ENCODE data around the gene TMEM8B. TPM values are rescaled to one million over a fixed set of nuclear protein-coding genes. Genes with fewer than 3 reads are reported as not detected.

The TMEM8B gene
- total and polyA plus RNA-seq, 2 of the 8 experiments (the other 6 are each of a cell fraction or from before 2014, with no cell fraction given) = 7.5 to 10.4 TPM

DNA sequence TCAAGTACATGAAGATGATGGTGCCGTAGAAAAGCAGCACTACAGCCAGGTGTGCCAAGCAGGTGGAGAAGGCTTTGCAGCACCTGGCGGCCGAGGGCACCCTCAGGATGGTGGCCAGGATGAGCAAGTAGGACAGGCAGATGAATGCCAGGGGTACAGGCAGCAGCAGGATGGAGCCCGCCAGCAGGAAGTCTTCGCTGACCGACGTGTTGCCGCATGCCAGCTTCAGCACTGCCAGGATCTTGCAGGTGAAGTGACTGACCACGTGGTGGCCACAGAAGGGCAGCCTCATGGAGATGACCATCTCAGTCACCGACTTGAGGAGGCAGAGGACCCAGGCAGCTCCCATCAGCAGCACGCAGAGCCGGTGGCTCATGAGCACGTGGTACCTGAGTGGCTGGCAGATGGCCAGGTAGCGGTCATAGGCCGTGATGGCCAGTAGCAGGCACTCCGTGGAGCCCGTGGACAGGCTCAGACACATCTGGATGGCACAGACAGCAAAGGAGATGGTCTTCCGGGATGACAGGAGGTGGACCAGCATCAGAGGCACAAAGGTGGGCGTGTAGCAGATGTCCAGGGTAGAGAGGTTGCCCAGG is 40.7 kb downstream of the TMEM8B start:
- peak overlapping the region; percentile 25; the same call in 1 of the 2 replicates for H2BK15ac ChIP-seq (ENCODE audit: low read length)
- ChIA-PET CTCF (ENCODE audit: partially characterized antibody) (interaction anchor here (1.5 to 2.1 kb wide), 3 partner anchors 11 to 80 kb away, joined by 4 to 7 read pairs (median 6); no protein-coding TSS in a partner anchor), POLR2A (ENCODE audit: partially characterized antibody) (interaction anchor here (1.8 to 2.9 kb wide), 2 partner anchors 9 to 12 kb away, joined by 5 to 14 read pairs; no protein-coding TSS in a partner anchor)
- no peak overlapping the region for H3K27ac ChIP-seq (ENCODE audit: low read depth, low read length)
- H3K4me2 ChIP-seq (ENCODE audit: insufficient read depth in 1 of 2, low read depth in 2 of 2, low read length in 2 of 2) = no peak overlapping the region
- no peak for FAIRE-seq
- no peak overlapping the region for H4K5ac ChIP-seq (ENCODE audit: insufficient read length, low read depth, low read length)
- TF ChIP-seq RXRA (IDR thresholded peaks at IDR 0.05; ENCODE audit: insufficient read depth, low read depth, low read length) = no peak
- no peak for TF ChIP-seq ASH2L (IDR thresholded peaks at IDR 0.05; ENCODE audit: low read length)
- no peak for TF ChIP-seq HDAC2 (IDR thresholded peaks at IDR 0.05; ENCODE audit: borderline replicate concordance in 1 of 2, low read depth in 2 of 2, low read length in 2 of 2)
- no peak for TF ChIP-seq RAD21 (IDR thresholded peaks at IDR 0.05 in 1 of 2, conservative IDR thresholded peaks at IDR 0.05 in 1 of 2; ENCODE audit: low read depth in 2 of 2, low read length in 2 of 2)
- TF ChIP-seq TCF12 (IDR thresholded peaks at IDR 0.05; ENCODE audit: low read depth, low read length) = no peak
- TF ChIP-seq TAF1 (IDR thresholded peaks at IDR 0.05; ENCODE audit: low read depth, low read length) = no peak
- TF ChIP-seq, protein P1, sequence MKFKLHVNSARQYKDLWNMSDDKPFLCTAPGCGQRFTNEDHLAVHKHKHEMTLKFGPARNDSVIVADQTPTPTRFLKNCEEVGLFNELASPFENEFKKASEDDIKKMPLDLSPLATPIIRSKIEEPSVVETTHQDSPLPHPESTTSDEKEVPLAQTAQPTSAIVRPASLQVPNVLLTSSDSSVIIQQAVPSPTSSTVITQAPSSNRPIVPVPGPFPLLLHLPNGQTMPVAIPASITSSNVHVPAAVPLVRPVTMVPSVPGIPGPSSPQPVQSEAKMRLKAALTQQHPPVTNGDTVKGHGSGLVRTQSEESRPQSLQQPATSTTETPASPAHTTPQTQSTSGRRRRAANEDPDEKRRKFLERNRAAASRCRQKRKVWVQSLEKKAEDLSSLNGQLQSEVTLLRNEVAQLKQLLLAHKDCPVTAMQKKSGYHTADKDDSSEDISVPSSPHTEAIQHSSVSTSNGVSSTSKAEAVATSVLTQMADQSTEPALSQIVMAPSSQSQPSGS (IDR thresholded peaks at IDR 0.05; ENCODE audit: low read length) = no peak
- H3K9ac ChIP-seq (replicated peaks in 1 of 4; ENCODE audit: extremely low read depth in 1 of 4, low read depth in 3 of 4, low read length in 3 of 4) = no peak overlapping the region
- no peak overlapping the region for H3K56ac ChIP-seq (replicated peaks; ENCODE audit: insufficient read length, low read depth, low read length)
- WGBS, 2 experiments (ENCODE audit: extremely low coverage in 1 of 2, insufficient coverage in 1 of 2, insufficient read length in 1 of 2, insufficient replicate concordance in 2 of 2, low coverage in 1 of 2, low lambda C conversion rate in 2 of 2, missing lambda C conversion rate in 1 of 2) = 94% methylated on average over 19 of the region's 19 CpGs; no CpG with 5 or more reads in 1 of the 2 experiments
- H3K14ac ChIP-seq (ENCODE audit: insufficient read length) = no peak overlapping the region
- H3K4ac ChIP-seq (replicated peaks; ENCODE audit: insufficient read length, low read depth, low read length) = peak overlapping the region; percentile 44
- H2AK5ac ChIP-seq (ENCODE audit: low read depth, low read length) = peak overlapping the region; percentile 65
- no peak overlapping the region for H3K4me3 ChIP-seq (ENCODE audit: extremely low read depth in 1 of 4, insufficient read depth in 2 of 4, low read depth in 3 of 4, low read length in 4 of 4)
- no peak for DNase-seq (ENCODE audit: low read depth in 1 of 2, low spot score in 2 of 2)
- no peaks in the 10 kb centered on the region for H3K79me1 ChIP-seq (ENCODE audit: low read depth, low read length)
- no peaks in the 10 kb centered on the region for H3K23me2 ChIP-seq (ENCODE audit: low read depth, low read length)
- H2AFZ ChIP-seq (ENCODE audit: low read length) = no peak overlapping the region
- H4K20me1 ChIP-seq (replicated peaks in 1 of 2; ENCODE audit: control insufficient read depth in 1 of 2, insufficient read depth in 2 of 2, low read length in 2 of 2) = peaks cover 0 to 3% of the 10 kb centered on the region in 2 experiments
- no peaks in the 10 kb centered on the region; a peak in 1 of 4 replicates for H3K9me3 ChIP-seq (ENCODE audit: insufficient read depth in 2 of 2, low read depth in 1 of 2, low read length in 1 of 2)
- H3K79me2 ChIP-seq (ENCODE audit: control insufficient read depth in 1 of 2, insufficient read depth in 2 of 2, low read length in 2 of 2) = no peaks in the 10 kb centered on the region
- no peaks in the 10 kb centered on the region for H3K36me3 ChIP-seq (ENCODE audit: control insufficient read depth in 2 of 4, insufficient read depth in 4 of 4, low read length in 3 of 4)
- H2BK120ac ChIP-seq (replicated peaks; ENCODE audit: low read depth, low read length) = no peak overlapping the region
- H2BK12ac ChIP-seq (ENCODE audit: low read depth, low read length) = peak overlapping the region; percentile 94
- H2BK20ac ChIP-seq (ENCODE audit: low read length) = no peak overlapping the region
- peaks cover 0 to 3% (median 0%) of the 10 kb centered on the region in 4 experiments; a peak in 1 of 7 replicates for H3K27me3 ChIP-seq (replicated peaks in 1 of 4; ENCODE audit: control insufficient read depth in 3 of 4, extremely low read depth in 1 of 4, insufficient read depth in 3 of 4, low read length in 3 of 4)
- peak overlapping the region; percentile 63 for H2BK5ac ChIP-seq (ENCODE audit: low read depth, low read length)
- no peak overlapping the region for H3K23ac ChIP-seq (ENCODE audit: insufficient read length)
- peaks cover 0 to 8% (median 6%) of the 10 kb centered on the region in 4 experiments; a peak in 6 of 7 replicates for H3K4me1 ChIP-seq (replicated peaks in 1 of 4; ENCODE audit: control insufficient read depth in 3 of 4, insufficient read depth in 4 of 4, low read length in 3 of 4)
- no peak overlapping the region for H4K8ac ChIP-seq (ENCODE audit: extremely low read depth, insufficient read depth, low read length)
- H3K18ac ChIP-seq (ENCODE audit: extremely low read depth, low read length) = 0 out of 2 replicates have a peak overlapping the region, but pooled peaks have one; percentile 24
- H4K91ac ChIP-seq (replicated peaks; ENCODE audit: insufficient read length, low read length) = peak overlapping the region; percentile 88
